Stimulated activated CD4-positive, alpha-beta T cell treated with anti-CD3 and anti-CD28 coated beads, Interleukin-4, amount 100 ng/mL, for 48 hours (primary cell): Measurements from ENCODE around the gene TNK2.
A peak's percentile ranks its signal among the peaks of the same experiment; 100 is the strongest.
"Not testable (repeated sequence)": the region's sequence is repeated elsewhere in the genome, so short reads cannot be mapped to it uniquely, and the experiment has no call there.

ENCODE experiments used
- DNase-seq, 2 donors: peaks; one replicate each; pipeline ENCODE4 v3.0.0-alpha.2; 2020; ENCODE audit warnings: low read depth in 2 of 2

The TNK2 gene

GRCh38 chr3:195870442-195870841 lies 37.9 kb downstream of the TNK2 start:
- no peak for DNase-seq

GRCh38 chr3:195869413-195870001 lies 38.8 kb downstream of the TNK2 start:
- DNase-seq, result no peak

- DNase-seq, result no peak
Observed at GRCh38 chr3:195868866-195869412, 39.4 kb downstream of the TNK2 start.

- no peak for DNase-seq
Observed at GRCh38 chr3:195868336-195868865, 40.0 kb downstream of the TNK2 start.

- DNase-seq, result no peak
Observed at GRCh38 chr3:195867631-195868335, 40.6 kb downstream of the TNK2 start.

GRCh38 chr3:195866686-195867511 lies 41.5 kb downstream of the TNK2 start:
- no peak for DNase-seq

- no peak for DNase-seq
Observed at GRCh38 chr3:195865752-195866151, 42.6 kb downstream of the TNK2 start.

GRCh38 chr3:195863121-195864061 lies 45.0 kb downstream of the TNK2 start:
- peak; percentile 61 to 62 for DNase-seq

- DNase-seq, result not testable (repeated sequence)
Observed at GRCh38 chr3:195862318-195862717, 46.0 kb downstream of the TNK2 start.

GRCh38 chr3:195860456-195860855 lies 47.9 kb downstream of the TNK2 start:
- no peak for DNase-seq

- DNase-seq, result no peak
Observed at GRCh38 chr3:195859846-195860411, 48.4 kb downstream of the TNK2 start.

- peak; percentile 59 to 80 for DNase-seq
Observed at GRCh38 chr3:195859061-195859845, 49.1 kb downstream of the TNK2 start.

GRCh38 chr3:195856410-195857084 lies 51.8 kb downstream of the TNK2 start:
- DNase-seq, result no peak

- no peak for DNase-seq
Observed at GRCh38 chr3:195855471-195856409, 52.6 kb downstream of the TNK2 start.

- no peak for DNase-seq
Observed at GRCh38 chr3:195854628-195855294, 53.6 kb downstream of the TNK2 start.

GRCh38 chr3:195853996-195854395 lies 54.4 kb downstream of the TNK2 start:
- no peak for DNase-seq

- DNase-seq, result no peak
Observed at GRCh38 chr3:195853036-195853435, 55.3 kb downstream of the TNK2 start.
